Measurements from ENCODE around the gene CALHM3. TPM values are rescaled to one million over a fixed set of nuclear protein-coding genes. Genes with fewer than 3 reads are reported as not detected.
"Not testable (repeated sequence)": the region's sequence is repeated elsewhere in the genome, so short reads cannot be mapped to it uniquely, and the experiment has no call there.

The CALHM3 gene
- total RNA-seq, 3 donors from 2014 or later (not counting 1 experiment from before 2014, with no cell fraction given), result not detected

DNA sequence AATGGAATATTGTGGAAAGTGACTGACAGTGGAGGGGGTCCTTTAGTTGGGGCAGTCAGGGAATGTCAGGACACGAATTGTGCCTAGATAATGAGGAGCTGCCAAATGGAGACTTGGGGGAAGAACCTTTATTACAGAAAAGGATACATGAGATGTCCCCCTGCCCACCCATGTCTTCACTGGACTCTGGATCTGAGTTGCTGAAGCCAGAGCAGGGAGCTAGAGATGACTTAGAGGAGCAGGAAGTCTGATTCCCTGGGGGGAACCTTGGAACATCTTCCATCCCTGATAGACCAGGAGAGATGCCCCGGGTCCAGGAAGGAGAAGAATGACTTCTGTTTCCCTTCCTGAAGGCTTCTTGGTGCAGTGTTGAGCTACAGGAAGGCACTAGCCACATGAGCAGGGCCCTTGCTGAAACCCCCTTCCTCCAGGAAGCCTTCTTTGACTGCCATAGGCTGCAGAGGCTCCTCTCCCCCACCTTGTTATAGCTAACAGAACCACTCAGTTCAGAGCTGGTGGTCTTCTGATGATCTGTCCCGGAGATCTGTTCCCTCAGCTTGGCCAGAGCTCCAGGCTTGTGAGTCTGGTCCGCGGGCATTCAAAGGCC is 13.7 kb upstream of the CALHM3 start:
- Histone ChIP-seq H3K36me3 (ENCODE audit: control insufficient read depth, insufficient read depth, low read length) (no peaks in the 10 kb centered on the region), H3K4me1 (ENCODE audit: control insufficient read depth, insufficient read depth, low read length) (peaks cover 22% of the 10 kb centered on the region), H3K9me3 (ENCODE audit: control insufficient read depth, insufficient read depth, low read length) (no peaks in the 10 kb centered on the region), H3K27ac (ENCODE audit: low read length) (no peak overlapping the region), H3K27me3 (ENCODE audit: control insufficient read depth, insufficient read depth, low read length) (peaks cover 13% of the 10 kb centered on the region), H3K4me3 (ENCODE audit: low read length) (no peak overlapping the region)
- H3K27ac Mint-ChIP-seq, result no peak overlapping the region
- DNase-seq, result no peak
- peaks cover 5 to 6% of the 10 kb centered on the region in 2 donors for H3K4me1 Mint-ChIP-seq
- WGBS (ENCODE audit: insufficient coverage), result 79% methylated on average over 5 of the region's 5 CpGs
- H3K36me3 Mint-ChIP-seq, result no peaks in the 10 kb centered on the region
- ATAC-seq, result no peak
- intact Hi-C loops (cut with micrococcal nuclease), result no loop called here
- H3K27me3 Mint-ChIP-seq (ENCODE audit: low read depth in 2 of 2), result peaks cover 36 to 44% of the 10 kb centered on the region in 2 donors
- peak overlapping the region; percentile 82 for H3K4me3 Mint-ChIP-seq
- no peaks in the 10 kb centered on the region for H3K9me3 Mint-ChIP-seq
- TF ChIP-seq, protein P1, sequence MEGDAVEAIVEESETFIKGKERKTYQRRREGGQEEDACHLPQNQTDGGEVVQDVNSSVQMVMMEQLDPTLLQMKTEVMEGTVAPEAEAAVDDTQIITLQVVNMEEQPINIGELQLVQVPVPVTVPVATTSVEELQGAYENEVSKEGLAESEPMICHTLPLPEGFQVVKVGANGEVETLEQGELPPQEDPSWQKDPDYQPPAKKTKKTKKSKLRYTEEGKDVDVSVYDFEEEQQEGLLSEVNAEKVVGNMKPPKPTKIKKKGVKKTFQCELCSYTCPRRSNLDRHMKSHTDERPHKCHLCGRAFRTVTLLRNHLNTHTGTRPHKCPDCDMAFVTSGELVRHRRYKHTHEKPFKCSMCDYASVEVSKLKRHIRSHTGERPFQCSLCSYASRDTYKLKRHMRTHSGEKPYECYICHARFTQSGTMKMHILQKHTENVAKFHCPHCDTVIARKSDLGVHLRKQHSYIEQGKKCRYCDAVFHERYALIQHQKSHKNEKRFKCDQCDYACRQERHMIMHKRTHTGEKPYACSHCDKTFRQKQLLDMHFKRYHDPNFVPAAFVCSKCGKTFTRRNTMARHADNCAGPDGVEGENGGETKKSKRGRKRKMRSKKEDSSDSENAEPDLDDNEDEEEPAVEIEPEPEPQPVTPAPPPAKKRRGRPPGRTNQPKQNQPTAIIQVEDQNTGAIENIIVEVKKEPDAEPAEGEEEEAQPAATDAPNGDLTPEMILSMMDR (IDR thresholded peaks at IDR 0.05), result no peak

DNA sequence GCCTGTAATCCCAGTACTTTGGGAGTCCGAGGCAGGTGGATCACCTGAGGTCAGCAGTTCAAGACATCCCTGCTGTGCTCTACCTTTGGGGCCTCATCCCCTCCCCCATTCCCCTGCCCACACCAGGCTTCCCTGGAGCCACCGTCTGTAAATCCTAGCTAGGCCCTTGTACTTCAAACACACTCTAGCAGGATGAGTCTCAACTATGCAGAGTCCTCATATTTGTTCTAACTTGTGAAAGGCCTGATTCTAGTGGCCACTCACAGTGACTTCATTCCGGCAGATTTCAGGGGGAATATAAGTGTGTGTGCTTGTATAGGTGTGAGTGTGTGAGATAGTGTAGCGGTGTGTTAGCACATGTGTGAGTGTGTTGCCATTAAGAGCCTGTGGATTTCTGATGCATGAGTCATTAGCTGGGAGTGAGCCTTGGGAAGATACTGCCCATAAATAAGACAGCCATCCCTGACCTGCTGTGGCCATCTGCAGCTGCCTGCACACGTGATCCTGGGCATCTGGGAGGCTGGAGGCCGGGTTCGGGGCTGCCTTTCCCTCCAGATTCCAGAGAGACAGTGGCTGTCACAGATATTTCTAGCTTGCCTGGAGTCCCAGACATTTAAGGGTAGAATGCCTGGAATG is 12.8 kb upstream of the CALHM3 start:
- peak overlapping the region; percentile 38 for H3K4me3 Mint-ChIP-seq
- H3K27ac Mint-ChIP-seq, result no peak overlapping the region
- no peaks in the 10 kb centered on the region for H3K9me3 Mint-ChIP-seq
- intact Hi-C loops (cut with micrococcal nuclease), result no loop called here
- H3K27me3 Mint-ChIP-seq (ENCODE audit: low read depth in 2 of 2), result peaks cover 26 to 36% of the 10 kb centered on the region in 2 donors
- H3K36me3 Mint-ChIP-seq, result no peaks in the 10 kb centered on the region
- peaks cover 5 to 6% of the 10 kb centered on the region in 2 donors for H3K4me1 Mint-ChIP-seq
- H3K27me3 ChIP-seq (ENCODE audit: control insufficient read depth, insufficient read depth, low read length), result peaks cover 13% of the 10 kb centered on the region
- H3K27ac ChIP-seq (ENCODE audit: low read length), result no peak overlapping the region
- H3K4me1 ChIP-seq (ENCODE audit: control insufficient read depth, insufficient read depth, low read length), result peaks cover 22% of the 10 kb centered on the region
- no peak overlapping the region for H3K4me3 ChIP-seq (ENCODE audit: low read length)
- H3K9me3 ChIP-seq (ENCODE audit: control insufficient read depth, insufficient read depth, low read length), result no peaks in the 10 kb centered on the region
- TF ChIP-seq, protein P1 (IDR thresholded peaks at IDR 0.05), result no peak
- H3K36me3 ChIP-seq (ENCODE audit: control insufficient read depth, insufficient read depth, low read length), result no peaks in the 10 kb centered on the region
- ATAC-seq, result no peak
- DNase-seq, result no peak
- 92% methylated on average over 7 of the region's 7 CpGs for WGBS (ENCODE audit: insufficient coverage)

DNA sequence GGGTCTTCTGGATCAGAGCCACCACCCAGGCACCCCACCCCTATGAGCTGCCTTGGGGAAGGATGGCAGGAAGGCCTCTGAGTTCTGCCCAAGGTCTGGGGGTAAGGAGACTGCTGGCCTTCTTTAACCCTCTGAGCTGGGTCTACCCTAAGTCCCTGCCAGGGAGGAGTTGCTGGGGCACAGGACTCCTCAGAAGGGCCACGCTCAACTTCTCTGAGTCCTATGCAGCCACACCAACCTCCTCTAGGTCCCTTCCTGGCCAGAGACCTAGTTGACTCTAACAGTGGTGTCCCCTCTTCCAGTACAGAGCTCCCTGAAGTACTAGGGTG is 11.9 kb upstream of the CALHM3 start:
- H3K27ac ChIP-seq (ENCODE audit: low read length), result no peak overlapping the region
- intact Hi-C loops (cut with micrococcal nuclease), result no loop called here
- no peaks in the 10 kb centered on the region for H3K36me3 Mint-ChIP-seq
- no peak overlapping the region for H3K4me3 ChIP-seq (ENCODE audit: low read length)
- peaks cover 11% of the 10 kb centered on the region for H3K27me3 ChIP-seq (ENCODE audit: control insufficient read depth, insufficient read depth, low read length)
- H3K36me3 ChIP-seq (ENCODE audit: control insufficient read depth, insufficient read depth, low read length), result no peaks in the 10 kb centered on the region
- WGBS (ENCODE audit: insufficient coverage), result 88% methylated on average over 1 of the region's 1 CpG
- peaks cover 22% of the 10 kb centered on the region for H3K4me1 ChIP-seq (ENCODE audit: control insufficient read depth, insufficient read depth, low read length)
- no peaks in the 10 kb centered on the region for H3K9me3 Mint-ChIP-seq
- no peak overlapping the region for H3K27ac Mint-ChIP-seq
- DNase-seq, result no peak
- peaks cover 24 to 36% of the 10 kb centered on the region in 2 donors for H3K27me3 Mint-ChIP-seq (ENCODE audit: low read depth in 2 of 2)
- H3K4me3 Mint-ChIP-seq, result no peak overlapping the region
- ATAC-seq, result peak in 2 of 3 donors; percentile 13 to 25
- H3K4me1 Mint-ChIP-seq, result peaks cover 5 to 6% of the 10 kb centered on the region in 2 donors
- no peaks in the 10 kb centered on the region for H3K9me3 ChIP-seq (ENCODE audit: control insufficient read depth, insufficient read depth, low read length)
- TF ChIP-seq, protein P1 (IDR thresholded peaks at IDR 0.05), result no peak

DNA sequence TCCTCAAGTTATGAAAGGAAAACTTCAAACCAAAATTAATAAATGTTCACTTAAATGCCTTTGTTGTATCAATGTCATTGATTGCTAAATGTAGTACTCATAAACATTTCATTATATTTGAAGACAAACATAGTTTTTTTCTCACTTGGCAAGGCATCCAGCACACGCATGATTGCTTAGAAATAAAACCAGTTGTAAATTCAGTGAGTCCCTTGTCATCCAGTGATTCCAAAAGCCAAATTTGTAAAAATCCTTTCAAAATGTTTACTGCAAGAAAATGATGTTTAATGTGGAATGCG is 8.3 kb upstream of the CALHM3 start:
- Mint-ChIP-seq H3K4me1 (no peaks in the 10 kb centered on the region), H3K27me3 (ENCODE audit: low read depth in 2 of 2) (peaks cover 6 to 12% of the 10 kb centered on the region in 2 donors), H3K27ac (no peak overlapping the region), H3K9me3 (no peaks in the 10 kb centered on the region), H3K36me3 (no peaks in the 10 kb centered on the region), H3K4me3 (no peak overlapping the region)
- H3K4me3 ChIP-seq (ENCODE audit: low read length), result no peak overlapping the region
- no peak overlapping the region for H3K27ac ChIP-seq (ENCODE audit: low read length)
- H3K4me1 ChIP-seq (ENCODE audit: control insufficient read depth, insufficient read depth, low read length), result peaks cover 15% of the 10 kb centered on the region
- DNase-seq (no peak), ATAC-seq (no peak)
- intact Hi-C loops (cut with micrococcal nuclease), result loop anchor here (10.0 kb wide), 1 partner anchor 653 kb away; the partner anchor contains the start of gene CYP17A1
- TF ChIP-seq, protein P1 (IDR thresholded peaks at IDR 0.05), result no peak
- WGBS (ENCODE audit: insufficient coverage), result 92% methylated on average over 2 of the region's 2 CpGs
- no peaks in the 10 kb centered on the region for H3K36me3 ChIP-seq (ENCODE audit: control insufficient read depth, insufficient read depth, low read length)
- no peaks in the 10 kb centered on the region for H3K9me3 ChIP-seq (ENCODE audit: control insufficient read depth, insufficient read depth, low read length)
- no peaks in the 10 kb centered on the region for H3K27me3 ChIP-seq (ENCODE audit: control insufficient read depth, insufficient read depth, low read length)

DNA sequence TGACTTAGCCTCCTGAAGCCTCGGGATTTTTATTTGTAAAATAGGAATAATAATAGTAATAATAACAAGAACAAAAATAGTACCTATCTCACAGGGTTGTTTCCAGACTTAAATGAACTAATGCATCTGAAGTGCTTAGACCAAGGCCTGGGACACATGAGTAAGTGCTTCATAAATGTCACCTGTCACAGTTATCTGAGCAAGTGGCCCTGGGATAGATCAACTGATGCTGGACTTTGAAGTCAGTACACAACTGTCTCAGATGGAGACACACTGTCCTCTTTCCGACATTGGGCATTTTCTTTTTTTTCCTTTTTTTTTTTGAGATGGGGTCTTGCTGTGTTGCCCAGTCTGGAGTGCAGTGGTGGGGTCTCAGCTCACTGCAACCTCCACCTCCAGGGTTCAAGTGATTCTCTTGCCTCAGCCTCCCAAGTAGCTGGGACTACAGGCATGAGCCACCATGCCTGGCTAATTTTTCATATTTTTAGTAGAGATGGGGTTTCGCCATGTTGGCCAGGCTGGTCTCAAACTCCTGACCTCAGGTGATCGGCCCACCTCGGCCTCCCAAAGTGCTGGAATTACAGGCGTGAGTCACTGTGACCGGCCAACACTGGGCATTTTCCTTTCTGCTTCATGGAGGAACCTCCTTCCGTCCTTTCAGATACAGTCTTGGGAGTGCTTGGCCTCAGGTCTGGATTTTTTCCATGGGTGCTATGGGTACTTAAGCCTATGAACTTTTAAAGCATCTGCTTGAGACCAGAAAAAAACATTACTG is 7.8 kb upstream of the CALHM3 start:
- not testable (repeated sequence) for DNase-seq, H3K4me1 Mint-ChIP-seq
- 90% methylated on average over 7 of the region's 8 CpGs for WGBS (ENCODE audit: insufficient coverage)

More for the DNA sequence above, 7.8 kb upstream of the CALHM3 start:
- H3K9me3 Mint-ChIP-seq; ATAC-seq; H3K4me3 ChIP-seq (ENCODE audit: low read length); H3K36me3 Mint-ChIP-seq; H3K9me3 ChIP-seq (ENCODE audit: control insufficient read depth, insufficient read depth, low read length); H3K4me3 Mint-ChIP-seq; H3K27me3 Mint-ChIP-seq (ENCODE audit: low read depth in 2 of 2); H3K36me3 ChIP-seq (ENCODE audit: control insufficient read depth, insufficient read depth, low read length); H3K27ac Mint-ChIP-seq; H3K27ac ChIP-seq (ENCODE audit: low read length); H3K27me3 ChIP-seq (ENCODE audit: control insufficient read depth, insufficient read depth, low read length): not testable (repeated sequence)
- intact Hi-C loops (cut with micrococcal nuclease), result loop anchor here (10.0 kb wide), 1 partner anchor 652 kb away; the partner anchor contains the start of gene CYP17A1
- H3K4me1 ChIP-seq (ENCODE audit: control insufficient read depth, insufficient read depth, low read length), result peaks cover 15% of the 10 kb centered on the region

Data from natural killer cell (primary cell).